ENCODE results near the gene ZFAND2A.

ZFAND2A gene

GRCh38 chr7:1104516-1105179 lies 55.3 kb downstream of the ZFAND2A start:
- FAIRE-seq = no peak

DNA sequence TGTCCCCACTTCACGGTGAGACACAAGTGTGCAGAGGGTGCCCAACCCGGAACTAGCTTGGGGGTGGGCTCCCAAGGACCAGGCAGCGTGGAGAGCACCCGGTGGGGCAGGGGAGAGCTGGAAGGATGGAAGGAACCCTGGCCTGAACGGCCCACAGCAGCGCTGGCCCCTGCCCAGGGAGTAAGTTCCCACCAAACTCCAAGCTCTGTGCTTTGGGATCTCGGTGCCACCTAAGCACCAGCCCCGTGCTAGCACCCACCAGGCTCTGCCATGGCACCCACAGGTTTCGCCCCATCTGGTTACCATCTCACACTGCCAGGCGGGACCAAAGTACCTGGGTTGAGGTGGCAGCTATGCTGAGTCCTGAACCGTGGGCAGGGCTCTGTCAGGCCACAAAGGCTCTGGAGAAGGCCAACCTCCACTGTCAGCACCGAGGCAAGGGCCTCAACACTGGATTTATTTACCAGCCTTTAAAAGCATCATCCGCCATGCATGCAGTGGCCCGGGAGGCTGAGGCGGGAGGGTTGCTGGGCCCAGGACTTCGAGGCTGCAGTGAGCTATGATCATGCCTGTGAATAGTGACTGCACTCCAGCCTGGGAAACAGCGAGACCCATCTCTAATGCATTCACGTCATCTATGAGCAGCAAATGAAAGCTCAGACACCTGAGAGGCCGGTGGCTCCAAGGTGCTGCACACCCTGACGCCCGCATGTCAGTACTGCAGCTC lies 56.0 kb downstream of the ZFAND2A start:
- no peak for FAIRE-seq

GRCh38 chr7:1103009-1103788 lies 56.8 kb downstream of the ZFAND2A start:
- no peak for FAIRE-seq

All from endometrium (tissue), 2 donors.